Gastroesophageal sphincter (tissue), 3 donors: Measurements from ENCODE around the gene AHNAK2.

Experiments
- POLR2AphosphoS5 ChIP-seq: sonication (generic); formaldehyde crosslinking; IDR thresholded peaks from one replicate; pipeline ENCODE4 v1.6.1; 2017; ENCODE audit warnings: antibody characterized with exemption
- TF ChIP-seq, protein P1 (sequence below), 4 experiments: fragments of 200-600 bp in 2 of 4; fragments of 450-650 bp in 2 of 4; sonication (generic) in 1 of 4; IDR thresholded peaks; one replicate each; pipeline ENCODE4 v1.5.1; 2017 to 2019; ENCODE audit warnings: antibody characterized with exemption in 4 of 4, mild to moderate bottlenecking in 2 of 4, moderate library complexity in 2 of 4

- no peak for TF ChIP-seq POLR2AphosphoS5
- TF ChIP-seq, protein P1, sequence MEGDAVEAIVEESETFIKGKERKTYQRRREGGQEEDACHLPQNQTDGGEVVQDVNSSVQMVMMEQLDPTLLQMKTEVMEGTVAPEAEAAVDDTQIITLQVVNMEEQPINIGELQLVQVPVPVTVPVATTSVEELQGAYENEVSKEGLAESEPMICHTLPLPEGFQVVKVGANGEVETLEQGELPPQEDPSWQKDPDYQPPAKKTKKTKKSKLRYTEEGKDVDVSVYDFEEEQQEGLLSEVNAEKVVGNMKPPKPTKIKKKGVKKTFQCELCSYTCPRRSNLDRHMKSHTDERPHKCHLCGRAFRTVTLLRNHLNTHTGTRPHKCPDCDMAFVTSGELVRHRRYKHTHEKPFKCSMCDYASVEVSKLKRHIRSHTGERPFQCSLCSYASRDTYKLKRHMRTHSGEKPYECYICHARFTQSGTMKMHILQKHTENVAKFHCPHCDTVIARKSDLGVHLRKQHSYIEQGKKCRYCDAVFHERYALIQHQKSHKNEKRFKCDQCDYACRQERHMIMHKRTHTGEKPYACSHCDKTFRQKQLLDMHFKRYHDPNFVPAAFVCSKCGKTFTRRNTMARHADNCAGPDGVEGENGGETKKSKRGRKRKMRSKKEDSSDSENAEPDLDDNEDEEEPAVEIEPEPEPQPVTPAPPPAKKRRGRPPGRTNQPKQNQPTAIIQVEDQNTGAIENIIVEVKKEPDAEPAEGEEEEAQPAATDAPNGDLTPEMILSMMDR (IDR thresholded peaks at IDR 0.05), result no peak
Observed at GRCh38 chr14:104957146-104958113, 20.7 kb downstream of the AHNAK2 start.
